ENCODE results near the gene RORB.

RORB gene

GRCh38 chr9:74598874-74599273, 101.7 kb downstream of the RORB start:
- no peak for DNase-seq (ENCODE audit: low spot score)

DNA sequence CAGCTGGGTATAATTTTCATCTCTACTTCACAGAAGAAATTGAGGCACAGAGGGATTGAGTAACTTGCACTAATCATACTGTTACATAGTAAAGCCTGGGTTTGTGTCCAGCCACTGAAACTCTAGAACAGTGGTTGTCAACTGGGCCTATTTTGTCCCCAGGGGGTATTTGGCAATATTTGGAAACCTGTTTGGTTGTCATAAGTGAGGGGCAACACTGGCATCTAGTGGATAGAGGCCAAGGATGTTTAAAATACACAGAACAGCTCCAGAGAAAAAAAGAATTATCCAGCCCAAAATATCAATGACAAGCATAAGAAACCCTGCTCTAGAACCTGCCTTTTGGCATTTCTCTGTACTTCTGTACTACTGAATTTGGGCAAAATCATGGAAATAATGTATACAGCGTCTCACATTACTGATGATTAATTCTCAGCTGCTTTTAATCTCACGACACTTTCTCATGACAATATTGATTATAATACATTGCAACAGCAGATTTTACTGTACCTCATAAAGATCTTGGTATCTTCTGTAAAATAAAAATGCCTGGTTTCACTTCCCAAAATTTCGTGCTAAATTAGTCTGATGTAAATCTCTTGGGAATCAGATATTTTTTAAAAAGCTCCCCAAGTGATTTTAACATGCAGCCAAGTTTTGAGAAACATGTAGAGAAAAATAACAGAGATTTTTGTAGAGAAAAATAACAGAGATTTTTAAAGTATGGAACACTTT, 112.7 kb downstream of the RORB start:
- no peak for DNase-seq (ENCODE audit: low spot score)

GRCh38 chr9:74610523-74611061, 113.5 kb downstream of the RORB start:
- DNase-seq (ENCODE audit: low spot score) = no peak

DNA sequence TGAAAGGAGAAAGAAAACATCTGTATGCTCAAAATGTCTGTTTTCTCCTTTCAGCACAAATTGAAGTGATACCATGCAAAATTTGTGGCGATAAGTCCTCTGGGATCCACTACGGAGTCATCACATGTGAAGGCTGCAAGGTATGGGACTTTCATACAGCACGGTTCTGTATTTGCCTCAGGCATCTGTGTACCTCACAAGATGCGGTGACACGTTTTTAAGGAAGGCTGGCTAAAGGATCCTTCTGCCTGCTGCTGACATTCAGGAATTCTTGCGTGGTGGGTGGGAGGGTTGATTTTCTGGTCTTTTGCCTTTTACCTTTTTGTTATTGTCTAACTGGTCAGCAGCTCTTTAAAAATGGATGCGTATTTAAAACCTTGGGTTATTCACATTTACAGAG, 133.1 kb downstream of the RORB start:
- no peak for DNase-seq (ENCODE audit: low spot score)

GRCh38 chr9:74639112-74639511, 142.0 kb downstream of the RORB start:
- DNase-seq (ENCODE audit: low spot score) = no peak

GRCh38 chr9:74642376-74642775, 145.2 kb downstream of the RORB start:
- no peak for DNase-seq (ENCODE audit: low spot score)

DNA sequence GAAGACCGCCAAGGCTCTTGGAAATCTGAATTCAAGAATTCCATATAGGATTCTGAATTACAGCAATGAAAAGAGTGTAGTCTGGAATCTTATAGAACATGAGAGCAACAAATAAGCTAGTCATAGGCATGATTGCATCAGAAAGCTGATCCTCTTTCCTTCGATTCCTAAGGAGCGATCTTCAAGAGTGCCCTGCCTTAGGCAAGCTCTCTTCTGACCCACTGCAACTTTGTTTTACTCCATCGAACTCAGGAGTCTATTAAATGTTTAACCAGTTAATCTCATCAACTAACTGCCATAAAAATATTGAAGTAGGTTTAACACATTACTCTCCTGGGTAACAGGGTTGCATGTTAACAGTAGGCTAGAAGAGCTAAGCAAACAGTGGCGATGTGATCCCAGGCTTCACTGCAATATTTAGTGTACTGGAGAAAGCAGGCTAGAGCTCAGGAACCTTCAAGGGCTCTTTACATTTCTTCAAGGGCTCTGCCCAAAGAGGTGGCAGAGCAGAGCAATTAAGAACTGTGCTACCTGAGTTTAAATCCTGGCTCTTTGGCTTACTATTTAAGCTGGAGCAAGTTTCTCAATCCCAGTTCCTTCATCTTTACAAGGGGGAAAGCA, 146.3 kb downstream of the RORB start:
- DNase-seq (ENCODE audit: low spot score) = no peak

- no peak for DNase-seq (ENCODE audit: low spot score)
These were observed 146.9 kb downstream of the RORB start for GRCh38 chr9:74644023-74644422.

- DNase-seq (ENCODE audit: low spot score) = no peak
These were observed 148.0 kb downstream of the RORB start for GRCh38 chr9:74645007-74645639.

DNA sequence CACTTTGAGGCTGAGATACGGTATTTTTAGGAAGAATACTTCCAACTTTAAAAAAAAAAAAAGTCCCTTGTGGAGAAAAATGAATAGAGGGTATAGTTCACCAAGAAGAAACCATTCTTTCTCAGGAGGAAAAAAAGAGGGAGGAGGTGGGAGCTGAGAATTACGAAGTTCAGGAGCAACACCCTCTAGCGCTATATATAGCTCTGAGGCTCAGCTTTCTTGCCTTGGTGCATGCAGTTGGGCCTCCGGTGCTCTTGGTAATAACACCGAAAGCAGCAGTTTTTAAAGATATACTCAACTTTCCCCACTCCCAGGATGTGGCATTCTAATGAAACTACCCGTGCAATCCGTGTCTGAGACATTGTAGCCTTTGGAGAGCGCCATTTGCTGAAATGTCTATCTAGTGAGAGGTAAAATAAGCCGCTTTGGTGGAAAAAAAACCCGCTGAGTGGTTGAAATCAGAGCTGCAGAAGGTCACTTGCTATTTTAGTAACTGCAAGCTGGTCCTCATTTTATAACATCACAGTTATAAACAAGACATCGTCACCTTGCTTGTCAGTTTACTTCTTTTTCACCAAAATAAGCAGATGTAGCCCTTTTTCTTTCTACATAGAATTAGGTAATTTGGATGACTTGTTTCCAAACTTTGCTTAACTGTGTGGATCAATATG, 156.4 kb downstream of the RORB start:
- DNase-seq (ENCODE audit: low spot score) = no peak

DNA sequence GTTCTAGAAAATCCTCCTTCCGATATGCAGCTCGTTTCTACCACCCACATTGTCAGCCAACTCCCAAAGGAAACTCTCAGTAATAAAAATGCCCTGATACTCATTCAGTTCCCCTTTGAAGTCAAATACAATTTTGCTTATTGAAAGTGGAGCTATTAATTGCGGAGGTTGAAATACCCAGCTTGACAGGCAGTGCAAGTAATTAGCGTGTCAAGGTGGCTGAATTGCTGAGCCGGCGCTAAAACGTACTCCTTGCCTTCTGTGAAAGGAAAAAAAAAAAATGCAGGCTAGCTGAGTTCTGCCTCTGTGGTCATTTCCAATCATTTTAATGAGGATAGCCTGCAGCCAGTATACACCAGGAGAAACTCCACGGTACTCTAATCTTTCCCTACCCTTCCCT, 165.5 kb downstream of the RORB start:
- no peak for DNase-seq (ENCODE audit: low spot score)

DNA sequence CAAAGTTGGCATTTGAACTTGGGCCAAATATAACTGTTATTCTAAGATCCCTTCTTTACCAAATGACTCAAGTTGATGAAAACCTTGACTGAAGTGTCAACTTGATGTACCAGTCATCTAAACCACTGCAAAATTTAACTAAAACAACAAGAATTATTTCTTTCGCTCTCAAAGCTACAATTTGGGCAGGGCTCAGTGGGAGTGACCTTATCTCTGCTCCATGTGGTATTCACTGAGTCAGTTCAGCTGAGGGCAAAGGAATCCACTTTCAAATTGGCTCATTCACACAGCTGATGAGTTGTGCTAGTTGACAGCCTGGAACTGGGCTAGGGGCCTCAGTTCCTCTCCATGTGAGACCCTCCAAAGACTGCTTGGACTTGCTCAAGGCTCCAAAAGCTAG, 166.3 kb downstream of the RORB start:
- no peak for DNase-seq (ENCODE audit: low spot score)

DNA sequence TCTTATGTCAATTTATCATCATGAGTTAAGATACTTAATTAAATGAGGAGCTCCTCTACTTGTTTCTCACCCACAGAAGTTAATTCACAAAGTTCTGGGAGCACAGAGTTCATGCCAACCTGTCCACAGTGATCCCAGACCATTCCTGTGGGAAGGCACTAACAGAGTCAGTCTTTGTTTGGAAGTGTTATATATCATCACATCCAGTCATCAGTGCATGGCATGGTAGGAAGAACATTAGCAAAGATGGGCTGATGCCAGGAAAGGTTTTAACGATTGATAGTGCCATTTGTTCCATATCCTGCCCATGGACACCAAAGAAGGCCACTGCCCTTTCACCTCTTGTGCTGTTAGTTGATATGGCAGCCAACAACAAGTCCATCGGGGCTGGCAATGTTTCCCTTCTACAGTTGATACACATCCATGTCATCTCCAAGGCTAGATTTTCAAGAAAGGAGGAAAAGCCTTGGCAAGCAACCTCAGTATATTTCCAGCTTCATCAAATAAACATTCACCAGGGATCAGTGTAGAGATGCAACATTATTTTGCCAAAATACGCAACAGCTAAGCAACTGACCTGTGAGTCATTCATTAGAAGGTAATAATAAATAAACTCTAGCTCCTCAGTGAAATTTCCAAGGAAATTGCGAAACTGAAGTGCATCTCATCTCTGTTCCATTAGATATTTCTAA, 169.6 kb downstream of the RORB start:
- DNase-seq (ENCODE audit: low spot score) = no peak

DNA sequence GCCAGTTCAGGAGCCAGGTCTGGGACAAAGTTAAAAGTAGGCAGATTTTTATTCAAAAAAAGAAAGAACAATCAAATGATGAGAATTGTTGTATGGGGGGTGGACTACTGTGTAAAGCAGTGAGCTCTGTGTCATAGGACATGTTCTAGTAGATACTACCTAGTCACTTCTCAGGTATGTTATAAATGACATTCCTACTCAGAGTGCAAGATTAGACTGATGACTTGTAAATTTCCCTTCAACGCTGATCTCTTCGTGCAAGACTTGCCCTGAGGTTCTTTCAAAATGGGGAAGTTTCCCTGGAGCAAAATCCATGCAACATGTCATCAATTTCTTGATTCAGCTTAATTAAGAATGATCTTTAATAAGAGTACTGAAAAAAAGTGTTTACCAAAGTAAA, 175.1 kb downstream of the RORB start:
- no peak for DNase-seq (ENCODE audit: low spot score)

GRCh38 chr9:74674077-74674476, 176.9 kb downstream of the RORB start:
- no peak for DNase-seq (ENCODE audit: low spot score)

GRCh38 chr9:74681906-74682305, 184.8 kb downstream of the RORB start:
- no peak for DNase-seq (ENCODE audit: low spot score)

- DNase-seq (ENCODE audit: low spot score) = no peak
These were observed 186.2 kb downstream of the RORB start for GRCh38 chr9:74683322-74683721.

DNA sequence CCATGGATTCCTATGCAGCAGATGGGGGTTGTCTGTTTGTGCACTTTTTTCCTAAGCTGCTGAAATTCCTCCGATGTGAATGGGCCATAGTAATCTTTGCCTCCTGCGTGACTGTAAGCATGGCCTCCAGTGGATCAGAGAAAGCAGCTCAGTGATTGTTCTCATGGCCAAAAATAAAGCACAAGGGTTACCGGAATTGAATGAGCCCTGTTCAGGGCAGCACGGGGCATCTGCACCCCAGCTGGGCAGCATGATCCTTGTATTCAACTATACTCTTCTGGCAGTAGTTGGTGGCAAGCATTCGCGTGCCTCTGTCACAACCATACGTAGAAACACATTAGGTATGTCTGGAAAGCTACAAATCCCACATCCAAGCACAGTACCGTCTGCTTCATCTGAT, 193.9 kb downstream of the RORB start:
- DNase-seq (ENCODE audit: low spot score) = no peak

DNA sequence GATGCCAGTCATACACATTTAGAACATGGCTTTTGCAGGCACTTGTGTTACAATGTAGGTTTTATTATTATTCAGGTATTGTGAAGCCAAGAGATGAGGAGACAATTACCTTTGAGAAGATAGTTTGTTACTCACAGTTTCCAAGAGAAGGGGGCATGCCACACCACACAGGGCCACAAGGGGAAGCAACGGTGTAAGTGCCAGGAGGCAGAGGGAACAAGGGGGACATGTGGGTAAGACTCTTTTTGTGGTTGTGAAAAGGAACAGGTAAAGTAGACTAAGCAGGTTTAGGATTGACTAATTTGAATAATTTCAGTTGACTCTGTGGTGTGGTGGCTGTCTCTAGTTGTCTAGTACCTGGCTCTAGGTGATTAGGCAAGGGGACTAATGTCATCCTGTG, 199.4 kb downstream of the RORB start:
- no peak for DNase-seq (ENCODE audit: low spot score)

DNA sequence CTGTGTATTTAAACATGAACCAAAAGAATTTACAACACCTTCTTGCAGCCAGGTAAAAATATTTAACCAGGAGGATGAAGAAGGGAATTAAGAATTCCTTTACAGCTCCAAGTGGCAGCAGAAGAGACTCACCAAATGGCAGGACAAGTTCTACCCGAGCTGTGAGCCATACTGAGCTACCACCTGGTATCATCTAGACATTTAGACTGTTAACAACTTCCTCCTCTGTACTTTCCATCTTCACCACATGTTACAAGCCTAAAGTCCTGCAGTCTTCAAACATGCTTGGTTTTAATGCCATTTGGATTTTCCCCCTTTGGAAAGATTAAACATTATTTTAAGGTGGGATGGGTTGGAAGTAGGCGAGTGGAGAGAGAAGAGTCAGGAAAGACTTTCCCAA, 200.4 kb downstream of the RORB start:
- DNase-seq (ENCODE audit: low spot score) = no peak

DNA sequence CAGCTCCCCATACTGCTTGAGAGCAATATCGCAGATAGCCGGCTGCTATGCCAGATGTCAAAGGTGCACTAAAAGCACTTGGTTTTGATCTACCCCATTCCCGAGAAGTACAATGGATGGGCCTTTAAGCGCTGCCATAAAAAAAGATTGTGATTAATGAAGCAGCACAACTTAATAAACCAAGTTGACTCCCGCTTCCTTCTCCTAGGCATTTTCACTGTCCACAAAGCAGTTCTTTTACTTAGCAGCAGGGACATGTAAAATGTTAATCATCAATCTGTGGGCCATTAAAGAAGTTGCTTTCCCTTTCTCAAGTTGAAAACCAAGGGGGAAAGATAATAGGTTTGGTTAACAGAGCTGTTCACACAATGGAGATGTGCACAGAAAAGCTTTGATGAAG, 214.2 kb downstream of the RORB start:
- no peak for DNase-seq (ENCODE audit: low spot score)

DNA sequence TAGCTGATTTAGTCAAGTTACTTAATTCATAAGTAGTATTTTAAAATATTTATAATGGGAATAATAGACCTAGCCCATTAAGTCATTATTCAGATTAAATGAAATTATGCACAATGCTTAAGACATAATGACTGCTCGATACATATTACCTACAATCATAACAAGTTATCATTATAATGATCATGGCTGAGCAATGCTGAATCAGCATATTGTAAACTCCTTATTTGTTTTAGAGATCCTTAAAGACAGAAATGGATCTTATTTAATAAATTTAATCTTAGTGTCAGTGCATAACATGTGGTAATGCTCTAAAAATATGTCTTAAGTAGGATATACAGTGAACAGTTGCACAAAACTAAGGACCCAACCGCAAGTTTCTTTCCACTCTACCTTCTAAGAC, 221.6 kb downstream of the RORB start:
- no peak for DNase-seq (ENCODE audit: low spot score)
